NB4 (cell line): ENCODE measurements around the gene COL16A1.

Experiments
- MAX ChIP-seq: IDR thresholded peaks from 2 replicates; pipeline ENCODE4 v1.6.1; 2011; ENCODE audit warnings: low read depth, low read length
- POLR2A ChIP-seq: IDR thresholded peaks from 2 replicates; pipeline ENCODE4 v1.6.1; 2011; ENCODE audit warnings: mild to moderate bottlenecking; ENCODE audit not compliant: insufficient read length; ENCODE audit errors: extremely low read depth
- TF ChIP-seq, protein P1 (sequence below): IDR thresholded peaks from one replicate; pipeline ENCODE4 v1.5.1; 2012; ENCODE audit warnings: low read depth, low read length

GRCh38 chr1:31688233-31688918 lies 15.4 kb downstream of the COL16A1 start:
- TF ChIP-seq, protein P1, sequence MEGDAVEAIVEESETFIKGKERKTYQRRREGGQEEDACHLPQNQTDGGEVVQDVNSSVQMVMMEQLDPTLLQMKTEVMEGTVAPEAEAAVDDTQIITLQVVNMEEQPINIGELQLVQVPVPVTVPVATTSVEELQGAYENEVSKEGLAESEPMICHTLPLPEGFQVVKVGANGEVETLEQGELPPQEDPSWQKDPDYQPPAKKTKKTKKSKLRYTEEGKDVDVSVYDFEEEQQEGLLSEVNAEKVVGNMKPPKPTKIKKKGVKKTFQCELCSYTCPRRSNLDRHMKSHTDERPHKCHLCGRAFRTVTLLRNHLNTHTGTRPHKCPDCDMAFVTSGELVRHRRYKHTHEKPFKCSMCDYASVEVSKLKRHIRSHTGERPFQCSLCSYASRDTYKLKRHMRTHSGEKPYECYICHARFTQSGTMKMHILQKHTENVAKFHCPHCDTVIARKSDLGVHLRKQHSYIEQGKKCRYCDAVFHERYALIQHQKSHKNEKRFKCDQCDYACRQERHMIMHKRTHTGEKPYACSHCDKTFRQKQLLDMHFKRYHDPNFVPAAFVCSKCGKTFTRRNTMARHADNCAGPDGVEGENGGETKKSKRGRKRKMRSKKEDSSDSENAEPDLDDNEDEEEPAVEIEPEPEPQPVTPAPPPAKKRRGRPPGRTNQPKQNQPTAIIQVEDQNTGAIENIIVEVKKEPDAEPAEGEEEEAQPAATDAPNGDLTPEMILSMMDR = no peak
- no peak for TF ChIP-seq POLR2A
- no peak for TF ChIP-seq MAX
